T follicular helper cell (primary cell): ENCODE data around the gene TRIM42.

ENCODE experiments used
- DNase-seq: peaks from one replicate; pipeline ENCODE4 v3.0.0-alpha.2; 2020; ENCODE audit warnings: low read depth

TRIM42 gene

DNA sequence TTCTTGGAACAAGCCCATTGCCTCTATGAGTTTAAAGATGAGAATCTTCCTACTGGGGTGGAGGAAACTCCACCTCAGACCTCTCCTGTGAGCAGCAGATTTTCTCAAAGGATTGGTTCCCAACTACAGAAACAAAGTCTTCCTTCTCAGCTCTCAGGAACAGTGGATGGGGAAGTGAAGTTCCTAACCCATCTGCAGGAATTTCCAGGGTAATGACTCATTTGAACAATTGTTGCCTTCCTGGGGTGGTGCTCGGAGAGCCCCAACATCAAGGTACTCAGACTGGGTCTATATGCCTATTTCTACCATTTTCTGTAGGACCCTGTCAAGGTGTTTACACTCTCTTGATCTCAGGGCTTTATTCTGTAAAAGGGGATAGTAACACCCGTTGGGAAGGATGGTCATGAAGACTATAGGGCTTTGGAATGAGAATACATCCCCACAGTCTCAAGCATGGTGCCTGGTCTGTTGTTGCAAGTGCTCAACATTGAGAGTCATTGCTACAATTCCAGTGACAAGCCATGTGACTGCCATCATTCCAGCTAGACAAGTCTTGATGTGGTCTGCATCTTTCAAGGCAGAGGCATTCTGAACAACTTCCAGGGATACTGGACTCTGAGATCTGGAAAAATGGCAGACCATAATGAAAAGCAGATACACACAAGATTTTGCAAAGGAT, 33.0 kb downstream of the TRIM42 start:
- DNase-seq, result no peak

DNA sequence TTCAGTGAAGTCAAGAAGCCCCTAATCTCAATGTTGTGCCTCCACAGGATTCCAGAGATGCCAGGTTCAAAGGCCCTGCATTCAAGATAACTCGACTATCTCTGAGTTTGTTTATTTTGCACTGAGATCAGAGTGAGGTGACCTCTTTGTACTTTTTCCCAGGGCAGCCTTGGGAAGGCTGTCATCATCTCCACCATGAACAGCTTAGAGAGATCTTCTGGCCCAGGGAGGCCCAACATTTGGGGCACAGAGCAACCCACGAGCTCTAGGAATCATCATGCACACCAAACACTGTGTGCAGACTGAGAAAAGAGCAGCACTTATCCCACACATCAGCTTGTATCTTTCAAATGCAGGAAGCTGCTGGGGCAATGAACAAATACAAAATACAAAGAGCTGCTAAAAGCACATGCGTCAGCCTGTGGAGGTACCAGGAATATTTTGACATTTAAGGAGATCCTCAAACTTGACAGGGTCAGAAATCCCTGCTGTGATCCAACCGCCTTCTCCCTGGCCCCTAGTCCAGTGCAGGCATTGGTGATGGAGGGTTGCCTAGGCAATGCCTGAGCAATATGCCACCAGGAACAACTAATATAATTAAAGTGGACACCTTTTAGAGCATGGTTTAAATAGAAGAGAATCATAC, 33.6 kb downstream of the TRIM42 start:
- DNase-seq, result no peak

DNA sequence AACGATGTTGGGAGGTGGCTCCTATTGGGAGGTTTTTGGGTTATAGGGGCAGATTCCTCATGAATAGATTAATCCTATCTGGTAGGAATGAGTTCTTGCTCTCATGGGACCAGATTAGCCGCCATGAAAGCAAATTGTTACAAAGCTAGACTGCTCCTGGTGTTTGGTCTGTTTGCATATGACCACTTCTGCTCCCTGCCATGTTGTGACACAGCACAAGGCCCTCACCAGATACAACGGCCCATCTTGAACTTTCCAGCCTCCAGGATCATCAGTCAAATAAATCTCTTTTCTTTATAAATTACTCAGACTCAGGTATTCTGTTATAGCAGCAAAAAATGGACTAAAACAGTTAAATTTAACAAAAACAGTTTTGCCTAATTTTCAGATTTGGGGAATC, 34.4 kb downstream of the TRIM42 start:
- no peak for DNase-seq

DNA sequence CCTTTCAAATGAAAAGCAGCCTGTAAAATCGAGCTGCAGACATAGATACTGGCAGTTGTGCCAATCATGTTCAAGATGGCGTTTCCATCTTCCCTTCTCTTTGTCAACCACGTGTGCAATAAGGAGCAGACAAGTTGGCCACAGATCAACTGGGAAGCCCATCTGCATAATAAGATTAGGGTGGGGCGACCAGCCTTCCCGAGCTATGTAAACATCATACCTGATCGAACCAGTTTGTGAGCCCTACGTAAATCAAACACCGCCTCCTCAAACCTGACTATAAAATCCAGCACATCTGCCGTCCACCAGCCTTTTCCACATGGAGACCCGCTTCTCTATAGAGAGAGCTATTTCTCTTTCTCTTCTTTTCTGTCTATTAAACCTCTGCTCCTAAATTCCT, 37.2 kb downstream of the TRIM42 start:
- DNase-seq, result no peak

DNA sequence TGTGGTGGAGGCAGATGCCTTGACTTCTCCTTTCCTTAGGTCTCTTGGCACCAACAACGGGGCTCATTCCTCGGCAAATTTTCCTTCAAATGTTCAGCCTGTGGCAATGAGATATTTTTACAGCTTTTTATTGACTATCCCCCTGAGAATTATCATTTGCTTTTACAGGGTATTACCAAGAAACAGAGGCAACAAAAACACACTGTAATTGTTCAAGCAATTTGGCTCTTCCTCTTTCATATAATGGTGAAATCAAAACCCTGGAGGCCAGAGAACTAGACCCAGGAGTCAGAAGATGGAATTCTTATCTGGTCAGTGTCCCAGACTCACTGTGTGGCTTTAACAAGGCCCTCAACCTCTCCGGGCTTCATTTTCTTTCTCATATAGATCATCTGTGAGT, 40.1 kb downstream of the TRIM42 start:
- DNase-seq, result no peak

GRCh38 chr3:140719841-140720614, 42.2 kb downstream of the TRIM42 start:
- DNase-seq, result no peak

DNA sequence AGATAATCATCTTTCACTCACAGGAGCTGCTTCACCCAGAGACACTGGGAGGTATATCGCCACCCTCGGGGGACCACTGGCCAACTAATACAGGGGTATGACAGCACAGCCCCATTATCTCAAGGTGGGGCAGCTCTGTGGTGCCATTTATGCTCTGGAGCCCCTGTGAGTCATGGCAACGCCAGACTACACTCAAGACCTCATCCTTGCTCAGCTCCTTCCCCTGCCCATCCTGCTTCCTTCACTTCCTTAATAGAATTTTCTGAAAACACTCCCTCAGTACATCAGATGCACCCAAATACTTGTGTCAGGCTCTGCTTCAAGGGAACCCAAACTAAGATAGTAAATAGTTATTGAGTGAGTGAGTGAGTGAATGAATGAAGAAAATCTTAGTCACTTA, 45.7 kb downstream of the TRIM42 start:
- DNase-seq, result no peak

DNA sequence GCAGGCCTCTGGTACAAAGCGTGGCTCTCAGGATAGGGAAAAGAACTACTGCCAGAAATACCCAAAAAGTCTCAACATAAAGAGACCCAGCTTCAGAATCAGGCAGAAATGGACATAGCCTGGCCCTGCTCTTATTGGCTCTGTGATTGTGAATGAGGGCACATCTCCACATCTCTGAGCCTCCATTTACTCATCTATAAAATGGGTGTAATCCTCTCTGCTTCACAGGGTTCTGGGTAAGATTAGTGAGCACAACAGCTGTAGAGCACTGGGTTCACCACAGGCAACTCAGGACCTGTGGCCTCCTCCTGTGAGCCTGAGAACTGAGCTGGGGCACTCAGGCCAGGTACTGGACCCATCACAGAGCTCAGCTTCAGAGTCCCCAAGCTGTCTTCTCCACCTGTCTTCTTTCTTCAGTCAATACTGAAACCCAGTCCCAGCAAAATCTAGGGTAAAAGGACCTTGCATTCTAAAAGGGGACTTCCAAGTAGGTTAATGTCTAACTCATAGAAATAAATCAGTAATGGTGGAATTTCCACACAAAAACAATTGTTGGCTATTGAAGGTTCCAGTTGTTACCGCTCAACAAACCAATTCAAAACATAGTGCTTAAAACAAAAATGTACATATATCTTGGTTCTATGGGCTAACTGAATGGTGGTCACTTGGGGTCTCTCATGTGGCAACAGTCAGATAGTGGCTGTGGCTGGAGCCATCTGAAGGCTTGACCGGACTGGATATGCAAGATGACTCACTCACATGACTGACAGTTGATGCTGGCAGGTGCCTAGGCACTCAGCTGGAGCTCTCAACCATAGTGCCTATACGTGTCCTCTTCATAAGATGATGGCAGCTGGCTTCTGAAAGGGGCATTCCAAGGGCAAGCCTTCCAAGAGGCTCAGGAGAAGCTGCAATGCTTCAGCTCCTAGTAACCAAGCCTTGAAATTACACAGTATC, 47.3 kb downstream of the TRIM42 start:
- DNase-seq, result no peak

DNA sequence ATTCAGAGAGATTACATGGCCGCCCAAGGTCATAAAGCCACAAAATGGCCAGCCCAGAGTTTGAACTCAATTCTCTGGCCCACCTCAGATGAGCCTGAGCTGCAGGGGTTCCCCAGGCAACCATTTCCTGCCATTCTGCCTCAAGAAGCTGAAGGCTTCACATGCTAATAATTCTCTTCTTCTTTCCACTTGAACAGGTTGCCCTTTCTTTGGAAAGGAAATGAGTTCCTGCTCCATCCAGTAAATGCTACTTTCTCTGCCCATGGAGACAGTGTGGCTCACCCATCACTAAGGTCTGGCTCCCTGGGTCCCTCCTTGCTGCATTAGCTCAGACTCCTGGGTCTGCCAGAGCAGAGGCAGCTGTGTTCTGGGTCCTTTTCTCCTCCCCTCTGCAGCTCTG, 48.2 kb downstream of the TRIM42 start:
- no peak for DNase-seq

- DNase-seq, result no peak
These were observed 50.0 kb downstream of the TRIM42 start for GRCh38 chr3:140727886-140728285.

DNA sequence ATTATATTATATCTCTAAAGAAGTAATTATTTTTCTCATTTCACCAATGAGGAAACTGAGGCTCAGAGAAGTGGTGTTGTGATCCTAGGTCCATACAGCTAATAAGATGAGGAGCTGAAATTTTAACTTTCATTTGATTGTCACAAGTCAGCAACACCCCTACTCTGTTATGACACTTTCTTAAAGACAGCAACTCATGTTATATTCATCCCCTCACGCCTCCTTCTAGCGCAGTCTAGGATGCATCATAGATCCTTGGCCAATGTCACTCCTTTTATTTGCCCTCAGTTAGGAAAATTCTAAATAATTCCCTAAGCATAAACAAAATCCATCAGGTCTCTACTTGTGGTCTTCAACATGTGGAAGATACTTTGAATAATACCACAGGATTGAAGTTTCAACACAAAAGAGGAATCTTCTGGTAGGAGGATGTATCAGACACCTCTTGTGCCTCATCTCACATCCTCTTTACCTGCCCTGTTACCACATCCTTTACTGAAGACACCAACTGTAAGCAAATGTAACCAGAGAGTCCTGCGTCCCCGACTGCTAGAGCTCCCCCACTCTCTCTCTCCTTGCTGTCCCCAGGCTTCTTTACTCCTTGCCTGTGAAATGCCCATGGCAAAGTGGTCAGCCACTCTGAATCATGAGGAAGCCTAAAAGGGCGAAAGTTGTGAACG, 53.7 kb downstream of the TRIM42 start:
- no peak for DNase-seq

DNA sequence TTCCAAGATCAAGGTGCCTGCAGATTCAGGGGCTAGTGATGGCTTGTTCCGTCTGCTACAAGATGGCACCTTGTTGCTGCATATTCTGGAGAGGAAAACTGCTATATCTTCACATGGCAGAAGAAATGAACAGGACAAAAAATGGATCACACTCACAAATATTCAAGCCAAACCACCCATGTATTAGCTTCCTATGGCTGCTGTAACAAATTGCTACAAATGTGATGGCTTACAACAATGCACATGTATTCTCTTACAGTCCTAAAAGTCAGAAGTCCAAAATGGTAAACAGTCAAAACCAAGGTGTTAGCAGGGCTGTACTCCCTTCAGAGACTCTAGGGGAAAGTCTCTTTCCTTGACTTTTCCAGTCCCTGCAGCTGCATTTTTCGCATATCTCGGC, 55.8 kb downstream of the TRIM42 start:
- no peak for DNase-seq

DNA sequence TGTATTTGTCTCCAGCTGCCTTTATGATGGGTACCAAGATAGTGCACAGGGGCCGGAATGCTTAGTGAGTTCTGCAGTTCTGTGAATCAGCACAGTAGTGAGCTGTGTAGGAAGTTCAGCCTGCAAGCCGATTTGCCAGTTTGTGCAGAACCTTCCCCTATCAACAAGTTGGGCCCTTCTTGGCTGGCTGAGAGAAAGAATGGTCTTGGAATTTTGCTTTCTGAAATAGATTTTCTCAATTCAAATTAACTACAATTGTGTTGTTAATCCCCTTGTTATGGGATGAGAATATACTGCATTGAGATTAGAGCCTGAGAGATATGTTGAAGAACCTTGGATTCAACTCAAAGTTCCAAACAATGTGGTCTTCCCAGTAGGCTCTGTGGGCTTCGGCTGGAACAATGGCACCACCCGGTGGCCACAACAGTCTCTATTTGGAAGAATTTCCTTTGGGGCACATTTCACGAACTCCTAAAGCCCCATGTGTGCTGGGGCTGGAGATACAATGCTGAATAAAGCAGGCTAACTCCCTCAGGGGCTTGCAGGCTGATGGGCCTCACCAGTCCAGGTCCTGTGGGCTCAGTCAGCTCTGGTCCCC, 59.1 kb downstream of the TRIM42 start:
- DNase-seq, result no peak

DNA sequence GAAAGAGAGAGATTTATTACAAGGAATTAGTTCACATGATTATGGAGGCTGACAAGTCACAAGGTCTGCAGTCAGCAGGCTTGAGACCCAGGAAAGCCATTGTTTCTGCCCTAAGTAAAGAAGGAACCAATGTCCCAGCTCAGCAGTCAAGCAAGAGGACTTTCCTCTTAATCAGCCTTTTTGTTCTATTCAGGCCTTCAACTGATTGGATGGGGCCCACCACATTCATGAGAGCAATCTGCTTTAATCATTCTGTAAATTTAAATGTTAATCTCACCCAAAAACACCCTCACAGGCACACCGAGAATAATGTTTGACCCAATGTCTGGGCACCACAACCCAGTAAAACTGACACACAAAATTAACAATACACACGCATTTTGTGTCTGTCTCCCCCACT, 64.3 kb downstream of the TRIM42 start:
- DNase-seq, result no peak

GRCh38 chr3:140748171-140748570, 70.3 kb downstream of the TRIM42 start:
- DNase-seq, result no peak

DNA sequence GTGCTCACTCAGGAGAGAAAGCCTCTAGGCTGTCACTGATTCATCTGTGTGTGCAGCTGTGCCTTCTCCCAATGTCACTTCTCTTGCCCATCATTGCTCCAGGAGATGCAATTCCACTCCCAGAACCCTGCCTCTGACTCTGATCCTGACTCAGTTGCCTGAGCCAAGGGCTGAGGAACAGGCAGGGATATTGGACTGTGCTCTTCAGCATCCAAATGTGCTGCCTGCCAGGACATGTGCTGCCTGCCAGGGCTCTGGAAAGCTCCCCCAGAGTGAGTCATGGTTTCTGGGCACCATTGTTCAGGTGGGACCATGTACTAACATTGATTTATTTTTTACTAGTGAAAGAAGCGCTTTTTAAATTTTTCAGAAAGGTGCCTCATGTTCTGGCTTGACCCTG, 71.0 kb downstream of the TRIM42 start:
- no peak for DNase-seq
